ENCODE results near the gene SEZ6L.

SEZ6L gene

GRCh38 chr22:26169315-26170111 lies at the start of gene SEZ6L:
SEZ6L (plus strand) TSS chr22:26169462; CDS start chr22:26169670, 208 bp downstream.
- no peak for DNase-seq (ENCODE audit: low read depth in 2 of 2)

- DNase-seq (ENCODE audit: low read depth in 2 of 2), result no peak
Observed at GRCh38 chr22:26122920-26123468, 46.3 kb upstream of the SEZ6L start.

GRCh38 chr22:26124991-26125725 lies 44.1 kb upstream of the SEZ6L start:
- DNase-seq (ENCODE audit: low read depth in 2 of 2), result no peak

- DNase-seq (ENCODE audit: low read depth in 2 of 2), result no peak
Observed at GRCh38 chr22:26127126-26127525, 42.1 kb upstream of the SEZ6L start.

- no peak for DNase-seq (ENCODE audit: low read depth in 2 of 2)
Observed at GRCh38 chr22:26127556-26127955, 41.7 kb upstream of the SEZ6L start.

GRCh38 chr22:26131589-26132154 lies 37.6 kb upstream of the SEZ6L start:
- no peak for DNase-seq (ENCODE audit: low read depth in 2 of 2)

- DNase-seq (ENCODE audit: low read depth in 2 of 2), result no peak
Observed at GRCh38 chr22:26134654-26135330, 34.5 kb upstream of the SEZ6L start.

- DNase-seq (ENCODE audit: low read depth in 2 of 2), result no peak
Observed at GRCh38 chr22:26135806-26136205, 33.5 kb upstream of the SEZ6L start.

- no peak for DNase-seq (ENCODE audit: low read depth in 2 of 2)
Observed at GRCh38 chr22:26139310-26139709, 30.0 kb upstream of the SEZ6L start.

GRCh38 chr22:26141831-26142230 lies 27.4 kb upstream of the SEZ6L start:
- DNase-seq (ENCODE audit: low read depth in 2 of 2), result no peak

GRCh38 chr22:26143806-26144325 lies 25.4 kb upstream of the SEZ6L start:
- DNase-seq (ENCODE audit: low read depth in 2 of 2), result no peak

- no peak for DNase-seq (ENCODE audit: low read depth in 2 of 2)
Observed at GRCh38 chr22:26159886-26160285, 9.4 kb upstream of the SEZ6L start.

- DNase-seq (ENCODE audit: low read depth in 2 of 2), result no peak
Observed at GRCh38 chr22:26161746-26162145, 7.5 kb upstream of the SEZ6L start.

- no peak for DNase-seq (ENCODE audit: low read depth in 2 of 2)
Observed at GRCh38 chr22:26162926-26163325, 6.3 kb upstream of the SEZ6L start.

GRCh38 chr22:26164174-26164573 lies 5.1 kb upstream of the SEZ6L start:
- no peak for DNase-seq (ENCODE audit: low read depth in 2 of 2)

GRCh38 chr22:26168330-26168851 lies 871 bp upstream of the SEZ6L start:
- DNase-seq (ENCODE audit: low read depth in 2 of 2), result no peak

- DNase-seq (ENCODE audit: low read depth in 2 of 2), result no peak
Observed at GRCh38 chr22:26168939-26169314, 335 bp upstream of the SEZ6L start.

GRCh38 chr22:26170112-26170492 lies 840 bp downstream of the SEZ6L start:
- no peak for DNase-seq (ENCODE audit: low read depth in 2 of 2)

- no peak for DNase-seq (ENCODE audit: low read depth in 2 of 2)
Observed at GRCh38 chr22:26170795-26171580, 1.7 kb downstream of the SEZ6L start.

- no peak for DNase-seq (ENCODE audit: low read depth in 2 of 2)
Observed at GRCh38 chr22:26172389-26172990, 3.2 kb downstream of the SEZ6L start.
